SH-SY5Y (cell line): ENCODE measurements around the gene SLC38A10.

ENCODE experiments used
- GATA2 ChIP-seq: IDR thresholded peaks from 2 replicates; pipeline ENCODE4 v1.6.1; 2011; ENCODE audit warnings: mild to moderate bottlenecking, low read depth, low read length
- GATA3 ChIP-seq: IDR thresholded peaks from 2 replicates; pipeline ENCODE4 v1.6.1; 2011; ENCODE audit warnings: low read depth, mild to moderate bottlenecking, low read length, moderate library complexity

SLC38A10 gene

GRCh38 chr17:81273698-81274470, 21.2 kb downstream of the SLC38A10 start:
- no peak for TF ChIP-seq GATA3
- no peak for TF ChIP-seq GATA2

DNA sequence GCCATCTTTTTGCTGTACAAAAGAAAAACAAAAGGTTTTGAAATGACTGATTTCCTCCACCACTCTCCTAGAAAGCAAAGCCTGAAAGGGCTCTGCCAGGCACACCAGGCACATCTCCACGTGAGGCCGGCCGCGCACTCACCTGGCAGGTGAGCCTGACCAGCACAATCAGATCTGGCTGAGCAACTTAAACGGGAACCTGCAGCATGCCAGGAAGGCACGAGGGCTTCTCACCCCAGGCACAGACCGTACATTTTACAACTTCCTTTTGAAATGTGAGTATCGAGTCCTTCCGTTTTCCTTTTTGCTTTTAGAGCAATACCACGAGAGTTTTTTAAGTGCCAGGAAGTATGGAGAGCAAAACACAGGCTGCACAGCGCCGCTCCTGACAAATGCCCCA, 22.5 kb downstream of the SLC38A10 start:
- no peak for TF ChIP-seq GATA2
- no peak for TF ChIP-seq GATA3

GRCh38 chr17:81271226-81271625, 23.9 kb downstream of the SLC38A10 start:
- no peak for TF ChIP-seq GATA3
- TF ChIP-seq GATA2: no peak

DNA sequence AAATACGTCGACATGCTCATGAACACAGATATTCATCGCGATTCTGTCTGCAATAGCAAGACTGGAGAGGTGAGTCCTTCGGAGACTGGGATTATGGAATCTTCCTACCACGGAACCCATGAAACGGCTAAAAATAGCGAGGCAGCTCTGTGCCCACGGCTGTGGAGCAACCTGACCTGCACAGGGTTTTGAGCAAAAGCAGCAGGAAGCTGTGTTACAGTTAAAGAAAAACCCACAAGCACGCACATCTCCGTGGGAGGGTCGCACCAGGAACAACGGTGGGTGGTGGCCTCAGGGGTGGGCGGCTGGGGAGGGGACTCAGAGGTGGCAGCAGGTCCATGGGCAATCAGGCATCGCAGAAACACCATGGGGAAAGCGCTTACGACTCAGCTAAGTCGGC, 24.8 kb downstream of the SLC38A10 start:
- TF ChIP-seq GATA3 (no peak), GATA2 (no peak)

DNA sequence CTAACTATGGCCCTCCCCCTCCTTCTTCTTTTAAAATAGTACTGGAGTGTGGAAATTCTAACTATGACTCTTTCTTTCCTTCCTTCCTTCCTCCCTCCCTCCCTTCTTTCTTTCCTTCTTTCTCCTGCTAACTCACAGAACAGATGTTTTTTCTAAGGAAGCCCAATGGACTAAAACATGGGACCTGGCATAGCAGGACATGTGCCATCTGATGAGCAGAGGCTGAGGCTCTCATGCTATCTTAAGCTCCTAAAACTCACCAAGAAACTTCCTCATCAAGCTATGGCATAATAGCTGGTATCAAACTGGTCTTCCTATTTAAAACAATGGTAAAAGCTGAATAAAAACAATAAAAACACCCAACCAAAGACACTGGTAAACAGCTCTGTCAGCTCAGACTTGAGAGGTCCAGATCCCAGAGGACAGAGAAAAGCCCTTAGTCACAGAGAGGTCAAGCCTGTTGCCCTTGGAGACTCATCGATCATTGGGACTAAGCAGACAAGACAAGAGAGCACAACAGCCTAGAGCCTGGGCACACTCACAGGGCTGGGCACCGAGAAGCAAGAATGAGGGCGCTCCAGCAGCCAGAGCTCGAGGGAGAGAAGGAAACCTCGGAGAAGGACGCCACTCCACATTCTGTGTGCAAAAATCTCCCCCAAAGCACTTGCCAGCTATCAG, 27.6 kb downstream of the SLC38A10 start:
- TF ChIP-seq GATA2 (no peak), GATA3 (no peak)

GRCh38 chr17:81265576-81265975, 29.5 kb downstream of the SLC38A10 start:
- TF ChIP-seq GATA3 (no peak), GATA2 (no peak)

GRCh38 chr17:81264640-81265039, 30.5 kb downstream of the SLC38A10 start:
- TF ChIP-seq GATA3 (no peak), GATA2 (no peak)

DNA sequence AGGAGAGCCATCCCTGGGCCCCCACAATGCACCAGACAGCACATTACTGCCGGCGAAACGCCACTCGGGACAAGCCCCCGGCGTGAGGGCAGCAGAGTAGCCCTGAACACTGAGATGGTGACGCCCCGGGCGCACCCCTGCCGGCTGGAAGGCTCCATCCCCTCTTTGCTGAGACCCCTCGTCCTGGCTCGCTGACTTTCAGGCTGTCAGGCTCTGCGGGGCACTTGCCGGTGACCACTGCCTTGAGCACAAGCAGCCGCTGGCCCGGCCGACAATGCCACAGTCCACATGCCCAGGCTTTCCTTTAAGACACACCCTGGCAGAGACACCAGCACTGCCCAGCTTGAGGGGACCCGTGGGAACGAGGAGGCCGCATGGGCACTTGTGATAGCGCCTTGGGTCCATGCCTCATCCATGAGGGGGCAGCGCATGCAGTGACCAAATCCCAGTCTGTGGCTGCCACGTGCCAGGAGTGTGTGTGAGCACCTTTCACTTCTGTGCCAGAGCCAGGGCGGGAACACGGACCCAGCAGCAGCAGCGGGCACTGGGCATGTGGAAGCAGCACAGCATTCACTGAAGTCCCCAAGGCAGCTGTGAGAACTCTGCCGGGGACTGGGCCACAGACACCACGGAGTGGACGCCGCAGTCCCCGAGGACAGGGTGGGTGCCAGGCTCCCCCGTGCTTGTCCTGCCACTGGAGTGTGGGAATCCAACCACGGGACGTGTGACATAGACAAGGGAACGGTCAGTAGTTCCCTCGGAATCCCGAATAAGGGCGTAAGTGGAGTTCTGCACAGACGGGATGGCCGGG, 31.5 kb downstream of the SLC38A10 start:
- TF ChIP-seq GATA2: no peak

DNA sequence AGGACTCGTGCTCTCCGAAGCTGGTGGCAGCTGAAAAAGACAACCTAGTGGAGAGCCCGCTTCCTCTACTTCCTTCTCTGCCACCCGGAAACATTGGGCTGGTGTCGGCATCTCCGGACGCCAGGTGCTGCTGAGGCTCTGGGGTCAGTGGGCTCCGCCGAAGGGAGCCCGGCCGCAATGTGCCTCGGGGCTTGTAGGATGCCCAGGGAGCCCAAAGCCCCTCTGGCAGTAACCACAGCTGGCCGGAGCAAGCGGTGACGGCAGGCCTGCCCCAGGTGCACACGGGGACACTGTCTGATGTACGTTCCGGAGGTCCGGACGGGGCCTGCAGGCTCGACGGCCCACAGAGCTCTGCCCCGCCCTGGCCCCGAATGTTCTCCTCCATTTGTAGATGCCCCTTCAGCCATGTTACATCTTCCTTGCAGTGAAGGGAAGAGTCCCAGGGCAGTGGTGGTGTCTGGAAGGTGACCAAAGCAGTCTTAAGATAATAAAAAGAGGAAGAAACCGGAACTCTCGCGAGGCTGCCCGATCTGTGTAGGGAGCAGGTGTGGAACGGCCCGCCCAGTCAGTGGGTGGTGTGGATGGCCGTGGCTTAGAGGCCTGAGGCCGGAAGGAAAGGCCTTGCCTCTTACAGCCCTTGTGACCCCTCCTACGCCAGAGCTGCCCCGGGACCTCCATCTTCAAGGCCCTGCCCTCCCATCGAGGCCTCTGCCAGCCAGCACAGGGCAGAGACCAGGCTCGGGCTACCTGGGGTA, 33.3 kb downstream of the SLC38A10 start:
- TF ChIP-seq GATA2: no peak
- no peak for TF ChIP-seq GATA3

- TF ChIP-seq GATA3 (no peak), GATA2 (no peak)
Observed at GRCh38 chr17:81261096-81261495, 34.0 kb downstream of the SLC38A10 start.

- TF ChIP-seq GATA3 (no peak), GATA2 (no peak)
Observed at GRCh38 chr17:81260641-81261040, 34.5 kb downstream of the SLC38A10 start.

DNA sequence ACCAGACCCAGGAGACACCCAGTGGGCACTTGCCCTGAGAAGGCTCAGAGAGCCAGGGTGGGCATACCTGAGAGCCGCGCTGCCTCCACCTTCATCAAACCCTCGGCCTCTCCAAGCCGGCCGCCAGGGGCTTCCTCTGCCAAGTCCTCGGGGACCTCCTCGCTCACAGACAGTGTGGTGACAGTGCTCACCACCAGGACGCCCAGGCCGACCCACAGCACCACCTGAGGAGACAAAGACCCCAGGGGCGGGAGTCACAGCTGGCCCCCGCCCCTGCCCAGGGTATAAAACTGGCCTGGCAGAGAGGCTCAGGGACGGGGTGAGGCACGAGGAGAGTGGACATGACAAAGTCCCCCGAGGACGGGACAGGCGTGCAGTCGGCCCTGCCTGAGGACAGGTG, 34.9 kb downstream of the SLC38A10 start:
- TF ChIP-seq GATA3 (no peak), GATA2 (no peak)

DNA sequence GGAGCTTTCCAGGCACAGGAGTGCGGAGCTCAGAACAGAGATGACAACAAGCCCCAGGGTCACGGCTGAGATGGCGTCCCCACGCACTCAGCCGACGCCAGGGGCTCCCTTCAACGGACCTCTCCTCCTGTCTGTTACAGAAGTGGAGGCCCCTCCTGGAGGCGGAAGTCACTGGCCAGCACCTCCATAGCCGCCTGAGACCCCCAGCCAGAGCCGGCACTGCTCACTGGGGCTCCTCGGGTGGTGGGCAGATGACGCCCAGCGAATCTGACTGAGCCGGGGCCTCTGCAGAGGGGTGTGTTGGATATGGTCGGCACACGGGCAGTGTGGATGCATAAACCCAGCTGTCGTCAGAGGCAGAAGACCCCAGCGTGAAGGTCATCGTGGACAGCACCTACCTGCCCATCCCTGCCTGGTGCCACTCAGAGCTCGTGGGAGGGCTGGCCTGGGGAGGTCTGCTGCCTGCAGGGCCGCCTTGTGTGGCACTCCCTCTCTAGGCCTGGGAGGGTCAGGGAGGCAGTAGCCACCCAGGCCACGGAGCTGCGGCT, 36.0 kb downstream of the SLC38A10 start:
- TF ChIP-seq GATA3 (no peak), GATA2 (no peak)
